Stimulated activated CD4-positive, alpha-beta T cell treated with anti-CD3 and anti-CD28 coated beads, Interleukin-15, amount 100 ng/mL, for 24 hours (primary cell): ENCODE data around the gene MESD.
A peak's percentile ranks its signal among the peaks of the same experiment; 100 is the strongest.

ENCODE experiments used
- DNase-seq: peaks from one replicate; pipeline ENCODE4 v3.0.0-alpha.2; 2020

The MESD gene

GRCh38 chr15:80955571-80956452 lies 33.8 kb downstream of the MESD start:
- DNase-seq, result peak; percentile 79

DNA sequence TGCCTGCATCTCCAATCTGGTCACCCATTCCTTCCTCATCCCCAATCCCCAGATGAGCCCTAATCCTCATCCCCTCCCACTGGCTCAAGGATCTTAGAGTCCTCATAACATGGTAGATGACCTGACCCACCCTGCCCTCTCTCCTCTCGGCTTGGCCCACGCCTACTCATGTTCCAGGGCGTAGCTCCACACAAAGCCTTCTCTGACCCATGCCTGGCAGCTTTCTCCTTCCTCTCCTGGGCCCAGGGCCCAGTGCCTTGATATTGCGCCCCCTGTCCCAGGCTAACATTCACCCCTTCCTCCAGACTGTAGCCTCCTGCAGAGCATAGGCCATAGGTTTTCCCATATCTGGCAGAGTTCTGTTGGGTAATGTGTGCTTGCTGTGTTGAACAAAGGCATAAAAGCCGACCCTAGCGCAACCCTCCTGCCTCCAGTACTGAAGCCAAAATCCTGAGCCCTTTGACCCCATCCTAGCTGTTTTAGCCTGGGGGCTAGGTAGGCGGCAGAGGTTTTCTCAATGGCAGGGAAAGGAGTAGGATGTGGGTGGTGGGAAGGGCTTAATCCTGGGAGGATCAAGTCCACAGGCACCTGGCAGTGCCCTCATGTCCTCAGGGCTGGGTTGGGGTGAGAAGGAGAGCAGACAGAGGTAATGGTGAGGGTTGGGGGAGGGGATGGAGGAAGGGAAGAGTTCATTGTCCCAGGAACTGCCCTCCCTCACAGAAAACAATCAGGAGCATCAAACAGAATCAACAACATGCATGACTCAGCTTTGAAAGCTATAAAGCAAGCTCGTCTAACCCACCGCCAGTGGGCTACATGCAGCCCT lies 35.5 kb downstream of the MESD start:
- no peak for DNase-seq

- no peak for DNase-seq
Measured at GRCh38 chr15:80953001-80953952, 36.3 kb downstream of the MESD start.

- DNase-seq, result no peak
Measured at GRCh38 chr15:80951941-80952340, 37.7 kb downstream of the MESD start.

- DNase-seq, result no peak
Measured at GRCh38 chr15:80950291-80951078, 39.1 kb downstream of the MESD start.

GRCh38 chr15:80949756-80950155 lies 39.9 kb downstream of the MESD start:
- DNase-seq, result no peak

DNA sequence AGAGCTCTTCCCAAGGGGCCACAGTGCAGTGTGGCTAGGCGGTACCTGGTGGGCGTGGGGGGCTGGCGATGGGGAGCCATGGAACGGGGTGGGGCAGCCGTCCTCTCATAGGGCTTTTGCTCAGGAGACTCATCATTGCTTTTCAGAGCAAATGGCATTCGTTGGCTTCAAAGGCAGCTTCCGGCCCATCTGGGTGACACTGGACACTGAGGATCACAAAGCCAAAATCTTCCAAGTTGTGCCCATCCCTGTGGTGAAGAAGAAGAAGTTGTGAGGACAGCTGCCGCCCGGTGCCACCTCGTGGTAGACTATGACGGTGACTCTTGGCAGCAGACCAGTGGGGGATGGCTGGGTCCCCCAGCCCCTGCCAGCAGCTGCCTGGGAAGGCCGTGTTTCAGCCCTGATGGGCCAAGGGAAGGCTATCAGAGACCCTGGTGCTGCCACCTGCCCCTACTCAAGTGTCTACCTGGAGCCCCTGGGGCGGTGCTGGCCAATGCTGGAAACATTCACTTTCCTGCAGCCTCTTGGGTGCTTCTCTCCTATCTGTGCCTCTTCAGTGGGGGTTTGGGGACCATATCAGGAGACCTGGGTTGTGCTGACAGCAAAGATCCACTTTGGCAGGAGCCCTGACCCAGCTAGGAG lies 40.8 kb downstream of the MESD start:
- no peak for DNase-seq

- DNase-seq, result no peak
Measured at GRCh38 chr15:80946576-80946975, 43.0 kb downstream of the MESD start.

DNA sequence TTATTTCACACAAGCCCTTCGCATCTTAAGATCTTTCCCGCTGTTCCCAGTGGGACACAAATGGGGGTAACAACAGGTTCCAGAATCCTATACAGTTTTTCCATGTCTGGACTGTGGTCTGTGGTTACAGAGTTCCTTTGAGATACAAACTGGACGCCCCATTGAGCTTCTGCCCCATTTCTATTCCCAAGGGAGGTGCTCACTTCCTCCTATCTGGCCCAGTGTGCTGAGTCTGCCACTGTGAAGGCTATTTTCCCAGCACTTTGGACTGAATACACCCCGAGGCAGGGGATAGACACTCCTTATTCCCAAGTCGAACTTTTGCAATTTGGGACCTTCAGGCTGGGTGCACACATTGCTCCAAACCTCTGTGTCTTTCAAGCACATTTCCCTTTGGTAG lies 44.0 kb downstream of the MESD start:
- no peak for DNase-seq

GRCh38 chr15:80944818-80945217 lies 44.8 kb downstream of the MESD start:
- DNase-seq, result no peak

DNA sequence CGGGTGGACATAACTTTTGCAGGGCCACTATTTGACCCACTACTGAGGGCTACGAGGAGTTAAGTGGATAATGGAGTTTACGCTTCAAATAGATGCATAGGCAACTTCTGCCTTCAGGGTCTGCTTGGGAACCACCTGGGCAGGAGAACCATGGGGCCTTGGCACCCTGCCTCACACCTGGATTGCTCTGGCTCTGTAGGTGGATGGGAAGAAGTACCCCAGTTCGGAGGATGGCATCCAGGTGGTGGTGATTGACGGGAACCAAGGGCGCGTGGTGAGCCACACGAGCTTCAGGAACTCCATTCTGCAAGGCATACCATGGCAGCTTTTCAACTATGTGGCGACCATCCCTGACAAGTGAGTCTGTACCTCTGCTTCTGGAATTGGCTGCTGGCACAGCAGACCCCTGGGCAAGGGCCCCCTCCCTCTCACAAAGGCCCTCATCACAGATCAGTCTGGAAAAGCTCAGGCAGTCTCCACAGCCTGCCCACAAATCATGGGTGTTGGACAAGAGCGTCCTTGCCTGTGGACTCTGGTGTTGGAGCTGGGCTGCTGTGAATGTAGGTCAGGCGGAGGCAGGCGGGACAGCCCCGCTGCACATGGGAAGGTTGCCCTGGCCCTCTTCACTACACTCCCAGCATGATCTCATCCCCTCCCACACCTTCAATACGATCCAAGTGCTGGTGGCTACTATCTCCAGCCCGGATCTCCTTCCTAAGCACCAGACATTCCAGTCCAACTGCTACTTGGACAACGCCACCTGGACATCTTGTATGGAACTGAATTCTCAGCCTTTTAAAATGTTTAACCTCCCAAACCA lies 46.7 kb downstream of the MESD start:
- DNase-seq, result no peak

DNA sequence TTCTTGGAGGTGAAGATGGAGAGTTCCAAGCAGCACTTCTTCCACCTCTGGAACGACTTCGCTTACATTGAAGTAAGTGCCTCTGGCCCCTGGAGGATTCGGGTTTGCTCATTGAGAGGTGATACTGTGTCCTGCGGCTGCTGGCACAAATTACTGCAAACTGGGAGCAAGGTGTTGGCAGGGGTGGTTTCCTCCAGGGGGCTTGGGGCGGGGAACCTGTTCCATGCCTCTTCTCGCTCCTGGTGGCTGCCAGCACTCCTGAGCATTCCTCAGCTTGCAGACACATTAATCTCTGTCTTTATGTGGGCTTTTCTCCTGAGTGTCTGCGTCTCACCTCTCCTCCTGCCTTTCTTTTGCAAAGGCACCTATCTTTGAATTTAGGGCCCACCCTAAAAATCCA lies 47.4 kb downstream of the MESD start:
- DNase-seq, result no peak

- DNase-seq, result no peak
Measured at GRCh38 chr15:80940851-80941250, 48.8 kb downstream of the MESD start.

DNA sequence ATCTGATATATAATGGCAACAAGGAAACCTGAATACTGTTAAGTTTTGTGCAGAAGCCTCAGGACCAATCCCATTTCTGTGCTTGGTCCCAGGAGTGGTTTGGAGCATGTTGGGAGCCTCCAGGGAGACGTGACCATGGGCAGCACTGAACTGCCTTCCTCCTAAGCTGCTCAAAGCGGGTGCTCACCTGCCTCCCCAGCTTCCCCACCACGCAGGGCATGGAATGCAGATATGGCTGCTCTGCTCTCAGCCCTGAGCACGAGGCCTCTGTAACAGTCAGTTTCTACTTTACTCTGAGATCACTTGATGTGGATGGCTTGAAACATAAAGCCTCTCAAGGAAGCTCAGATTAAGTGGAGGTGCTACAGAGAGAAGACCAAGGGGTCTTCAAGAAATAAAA lies 49.3 kb downstream of the MESD start:
- no peak for DNase-seq

GRCh38 chr15:80939216-80939615 lies 50.4 kb downstream of the MESD start:
- DNase-seq, result no peak

DNA sequence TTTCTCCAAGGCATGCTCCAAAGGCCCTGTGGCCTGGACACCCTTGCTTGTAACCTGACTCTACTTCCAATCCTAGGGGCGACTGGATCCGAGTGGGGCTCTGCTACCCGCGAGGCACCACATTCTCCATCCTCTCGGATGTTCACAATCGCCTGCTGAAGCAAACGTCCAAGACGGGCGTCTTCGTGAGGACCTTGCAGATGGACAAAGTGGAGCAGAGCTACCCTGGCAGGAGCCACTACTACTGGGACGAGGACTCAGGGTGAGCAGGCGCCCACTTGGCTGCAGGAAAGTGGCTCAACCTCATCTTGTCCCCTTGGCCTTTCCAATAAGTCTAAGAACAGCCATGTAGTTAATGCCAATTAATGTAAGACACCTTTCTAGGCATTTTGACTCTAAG lies 51.9 kb downstream of the MESD start:
- no peak for DNase-seq

DNA sequence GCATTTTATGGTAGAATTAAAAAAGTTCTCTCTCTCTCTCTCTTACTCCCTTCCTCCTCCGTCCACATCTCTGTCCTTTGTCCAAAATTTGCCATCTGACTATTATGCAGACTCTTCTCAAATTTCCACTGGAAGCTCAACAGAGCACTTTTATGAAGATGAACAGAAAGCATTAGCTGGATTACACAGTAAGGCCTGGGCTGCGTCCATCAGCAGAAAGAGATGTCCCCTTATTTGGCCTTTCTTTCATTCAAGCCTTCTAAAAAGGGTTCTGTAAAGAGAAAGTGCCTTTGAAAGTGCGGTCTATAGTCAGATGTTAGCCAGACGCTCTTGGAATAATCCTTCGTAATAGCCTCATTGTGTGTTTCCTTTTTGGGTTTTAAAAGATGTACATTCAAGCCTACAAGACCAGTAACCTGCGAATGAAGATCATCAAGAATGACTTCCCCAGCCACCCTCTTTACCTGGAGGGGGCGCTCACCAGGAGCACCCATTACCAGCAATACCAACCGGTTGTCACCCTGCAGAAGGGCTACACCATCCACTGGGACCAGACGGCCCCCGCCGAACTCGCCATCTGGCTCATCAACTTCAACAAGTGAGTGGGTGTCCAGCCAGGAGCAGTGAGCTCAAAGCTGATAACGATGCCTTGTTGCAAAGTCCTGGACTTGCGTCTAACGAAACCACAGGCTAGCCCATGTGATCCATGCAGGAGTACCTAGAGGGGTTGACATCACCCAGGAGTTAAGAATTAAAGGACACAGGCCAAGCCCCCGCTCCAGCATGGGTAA lies 53.1 kb downstream of the MESD start:
- DNase-seq, result no peak

GRCh38 chr15:80934761-80935221 lies 54.8 kb downstream of the MESD start:
- no peak for DNase-seq

DNA sequence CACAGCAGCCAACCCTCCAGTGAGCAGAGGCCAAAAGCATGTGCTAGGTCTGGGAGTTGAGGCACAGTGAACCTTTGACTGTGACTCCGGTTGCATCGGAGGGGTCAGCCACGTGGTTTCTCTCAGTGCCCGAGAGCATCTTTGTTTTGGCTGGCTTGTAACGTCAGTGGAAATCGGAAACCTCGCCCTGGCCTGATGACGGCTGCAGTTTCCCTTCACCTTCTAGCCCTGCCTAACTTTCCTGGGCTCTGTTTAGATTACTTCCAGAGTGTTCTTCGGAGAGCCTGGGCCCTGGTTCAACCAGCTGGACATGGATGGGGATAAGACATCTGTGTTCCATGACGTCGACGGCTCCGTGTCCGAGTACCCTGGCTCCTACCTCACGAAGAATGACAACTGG lies 56.6 kb downstream of the MESD start:
- DNase-seq, result no peak

DNA sequence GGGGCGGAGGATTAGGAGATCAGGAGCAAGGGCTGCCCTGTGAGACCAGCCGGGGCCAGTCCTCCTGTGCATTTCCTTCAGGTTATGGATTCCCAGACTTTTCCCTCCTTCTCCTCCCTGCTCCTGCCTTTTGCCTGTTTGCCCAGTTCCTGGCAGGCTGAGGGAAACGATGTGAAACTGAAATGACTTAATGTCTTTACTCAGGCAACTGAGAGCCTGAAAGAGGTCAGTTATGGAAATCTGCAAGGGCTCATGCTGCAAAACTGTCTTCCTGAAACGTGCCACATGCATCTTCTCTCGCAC lies 57.2 kb downstream of the MESD start:
- no peak for DNase-seq
